Measurements from ENCODE around the gene CAPN5. TPM values are rescaled to one million over a fixed set of nuclear protein-coding genes. Genes with fewer than 3 reads are reported as not detected.

CAPN5 gene
- polyA plus RNA-seq, 3 donors: 0.28 to 0.83 (median 0.62) TPM

DNA sequence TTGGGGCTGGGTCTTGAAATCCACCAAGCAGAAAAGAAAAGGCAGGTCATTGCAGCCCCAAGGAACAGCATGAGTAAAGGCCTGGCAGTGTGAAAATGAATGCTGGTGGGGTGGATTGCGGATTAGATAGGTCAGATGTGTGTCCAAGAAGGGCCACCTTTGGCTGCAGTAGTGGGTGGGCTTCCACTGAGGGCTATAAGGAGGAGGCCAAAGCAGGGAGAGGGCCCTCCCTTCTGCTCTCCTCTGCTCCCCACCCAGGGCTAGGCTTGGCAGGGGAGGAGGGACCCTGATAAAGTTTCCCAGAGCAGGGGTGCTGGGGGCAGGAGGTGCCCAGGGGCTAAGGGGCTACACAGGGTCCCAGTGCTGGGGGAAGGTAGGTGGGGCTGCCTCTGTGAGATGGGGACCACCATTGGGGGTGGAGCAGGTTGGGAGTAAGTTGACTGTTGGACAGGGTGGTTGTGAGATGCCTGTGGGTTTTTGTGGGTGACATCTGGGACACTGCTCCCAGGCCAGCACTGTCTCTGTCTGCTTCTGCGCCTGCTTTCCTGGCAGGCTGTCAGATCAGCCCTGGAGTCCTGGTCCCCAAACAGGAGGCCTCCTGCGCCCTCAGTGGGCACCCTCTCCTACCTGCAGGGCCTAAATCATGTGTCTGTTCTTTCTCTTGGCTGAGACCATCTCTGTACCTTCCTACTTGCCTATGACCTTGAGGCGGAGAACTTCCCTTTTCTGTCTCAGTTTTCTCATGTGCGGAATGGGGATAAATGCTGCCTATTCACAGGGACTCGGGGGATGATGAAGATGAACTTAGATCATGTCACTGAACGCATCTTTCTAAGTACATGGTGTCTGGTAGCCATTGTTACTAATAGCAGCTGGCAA lies 1.9 kb downstream of the CAPN5 start:
- no peaks in the 10 kb centered on the region for H3K9me3 ChIP-seq (replicated peaks in 1 of 2; ENCODE audit: control insufficient read depth in 1 of 2, insufficient read depth in 1 of 2, low read length in 2 of 2)
- H4K20me1 ChIP-seq (ENCODE audit: insufficient read depth, low read length): no peaks in the 10 kb centered on the region
- no peak for DNase-seq
- peak overlapping the region in 1 of 7 donors; percentile 35 for H3K27ac Mint-ChIP-seq
- peaks cover 28 to 31% of the 10 kb centered on the region in 2 donors for H3K4me1 ChIP-seq (ENCODE audit: control insufficient read depth in 1 of 2, insufficient read depth in 2 of 2, low read length in 2 of 2)
- no peaks in the 10 kb centered on the region for H3K36me3 Mint-ChIP-seq
- H3K9ac ChIP-seq (ENCODE audit: insufficient read depth, low read length, poor library complexity, severe bottlenecking): no peak overlapping the region
- intact Hi-C loops (cut with micrococcal nuclease): no loop called here
- no peak overlapping the region for H3K27ac ChIP-seq (ENCODE audit: low read depth in 1 of 2, low read length in 2 of 2)
- H3K27me3 Mint-ChIP-seq (ENCODE audit: low read depth in 3 of 3): peaks cover 10 to 20% (median 19%) of the 10 kb centered on the region in 3 donors
- H3K27me3 ChIP-seq (ENCODE audit: control insufficient read depth in 2 of 2, insufficient read depth in 2 of 2, low read length in 2 of 2): peaks cover 0 to 10% of the 10 kb centered on the region in 2 donors
- 100% methylated on average over 2 of the region's 7 CpGs for WGBS (ENCODE audit: insufficient coverage)
- no peaks in the 10 kb centered on the region for H3K79me2 ChIP-seq (ENCODE audit: insufficient read depth, low read length)
- H3K9me3 Mint-ChIP-seq: peaks cover 0 to 2% (median 0%) of the 10 kb centered on the region in 7 donors
- H3K4me1 Mint-ChIP-seq: peaks cover 23% of the 10 kb centered on the region
- H3K36me3 ChIP-seq (replicated peaks in 1 of 2; ENCODE audit: control insufficient read depth in 1 of 2, insufficient read depth in 2 of 2, low read length in 2 of 2): no peaks in the 10 kb centered on the region
- no peak overlapping the region for H3K4me2 ChIP-seq (replicated peaks; ENCODE audit: extremely low read depth, low read length, poor library complexity, severe bottlenecking)
- TF ChIP-seq CTCF (IDR thresholded peaks at IDR 0.05): no peak
- no peak overlapping the region for H3K4me3 ChIP-seq (replicated peaks in 1 of 3; ENCODE audit: low read depth in 2 of 3, low read length in 3 of 3)
- H3K4me3 Mint-ChIP-seq: no peak overlapping the region
- H2AFZ ChIP-seq (ENCODE audit: insufficient read depth, low read depth, low read length, poor library complexity, severe bottlenecking): no peak overlapping the region

- no peaks in the 10 kb centered on the region for H3K9me3 ChIP-seq (replicated peaks in 1 of 2; ENCODE audit: control insufficient read depth in 1 of 2, insufficient read depth in 1 of 2, low read length in 2 of 2)
- no peak overlapping the region for H3K4me2 ChIP-seq (replicated peaks; ENCODE audit: extremely low read depth, low read length, poor library complexity, severe bottlenecking)
- H3K9me3 Mint-ChIP-seq: no peaks in the 10 kb centered on the region
- intact Hi-C loops (cut with micrococcal nuclease): no loop called here
- H3K4me3 ChIP-seq (replicated peaks in 1 of 3; ENCODE audit: low read depth in 2 of 3, low read length in 3 of 3): no peak overlapping the region
- no peak overlapping the region for H2AFZ ChIP-seq (ENCODE audit: insufficient read depth, low read depth, low read length, poor library complexity, severe bottlenecking)
- H3K4me1 Mint-ChIP-seq: peaks cover 23% of the 10 kb centered on the region
- H3K36me3 Mint-ChIP-seq: no peaks in the 10 kb centered on the region
- peaks cover 28 to 31% of the 10 kb centered on the region in 2 donors for H3K4me1 ChIP-seq (ENCODE audit: control insufficient read depth in 1 of 2, insufficient read depth in 2 of 2, low read length in 2 of 2)
- H3K27ac ChIP-seq (ENCODE audit: low read depth in 1 of 2, low read length in 2 of 2): no peak overlapping the region
- TF ChIP-seq CTCF (IDR thresholded peaks at IDR 0.05): no peak
- no peaks in the 10 kb centered on the region for H3K36me3 ChIP-seq (replicated peaks in 1 of 2; ENCODE audit: control insufficient read depth in 1 of 2, insufficient read depth in 2 of 2, low read length in 2 of 2)
- no peak overlapping the region for H3K4me3 Mint-ChIP-seq
- H3K9ac ChIP-seq (ENCODE audit: insufficient read depth, low read length, poor library complexity, severe bottlenecking): no peak overlapping the region
- H3K79me2 ChIP-seq (ENCODE audit: insufficient read depth, low read length): no peaks in the 10 kb centered on the region
- H3K27ac Mint-ChIP-seq: peak overlapping the region in 2 of 7 donors; percentile 46
- no peaks in the 10 kb centered on the region for H4K20me1 ChIP-seq (ENCODE audit: insufficient read depth, low read length)
- H3K27me3 Mint-ChIP-seq (ENCODE audit: low read depth in 3 of 3): peaks cover 10 to 20% (median 18%) of the 10 kb centered on the region in 3 donors
- H3K27me3 ChIP-seq (ENCODE audit: control insufficient read depth in 2 of 2, insufficient read depth in 2 of 2, low read length in 2 of 2): peaks cover 0 to 10% of the 10 kb centered on the region in 2 donors
- WGBS (ENCODE audit: insufficient coverage): 91% methylated on average over 6 of the region's 6 CpGs
- DNase-seq: no peak
These were observed 2.7 kb downstream of the CAPN5 start for GRCh38 chr11:77069336-77069968.
